Stimulated activated naive CD4-positive, alpha-beta T cell (primary cell): ENCODE data around the gene AQP2.
"Not testable (repeated sequence)": the region's sequence is repeated elsewhere in the genome, so short reads cannot be mapped to it uniquely, and the experiment has no call there.

Source experiments
- DNase-seq, 6 experiments: peaks; one replicate each; lab custom pipeline; 2025; lab: John Stamatoyannopoulos, UW

AQP2 gene

DNA sequence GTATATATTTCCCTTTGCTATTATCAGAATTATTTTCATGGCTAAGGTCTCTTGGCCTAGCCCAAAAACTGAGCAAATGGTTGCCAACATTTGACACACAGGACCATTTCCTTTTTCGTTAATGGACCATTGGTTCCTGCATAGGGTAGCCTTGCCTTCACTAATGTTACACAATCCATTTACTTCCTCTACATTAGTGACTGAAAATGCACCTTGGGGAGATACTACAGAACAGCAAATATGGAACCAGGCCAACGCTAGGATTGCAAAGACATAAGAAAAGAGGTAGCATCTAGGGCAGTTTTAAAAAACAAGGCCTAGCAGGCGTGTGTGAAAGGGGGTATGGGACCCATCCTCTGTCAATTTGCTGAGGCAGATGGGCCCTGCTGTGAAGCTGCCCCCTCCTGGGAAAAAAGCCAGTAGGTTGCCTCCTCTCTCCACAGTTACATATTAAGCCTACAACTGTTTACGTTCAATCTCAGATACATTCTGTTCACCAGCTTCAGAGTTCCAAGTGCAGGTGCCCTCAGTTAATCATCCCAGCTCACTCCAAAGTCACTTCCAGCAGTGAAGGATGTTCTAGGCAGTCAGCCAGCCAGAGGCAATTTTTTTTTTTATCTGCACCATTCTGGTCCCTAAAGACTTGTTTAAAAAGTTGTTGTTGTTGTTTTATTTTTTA, 37.2 kb downstream of the AQP2 start:
- no peak for DNase-seq

- DNase-seq, result not testable (repeated sequence)
Measured at GRCh38 chr12:49989400-49989799, 38.9 kb downstream of the AQP2 start.

- no peak for DNase-seq
Measured at GRCh38 chr12:49990273-49990672, 39.7 kb downstream of the AQP2 start.

- no peak for DNase-seq
Measured at GRCh38 chr12:49998453-49998852, 47.9 kb downstream of the AQP2 start.

GRCh38 chr12:50003595-50003994, 53.1 kb downstream of the AQP2 start:
- no peak for DNase-seq

DNA sequence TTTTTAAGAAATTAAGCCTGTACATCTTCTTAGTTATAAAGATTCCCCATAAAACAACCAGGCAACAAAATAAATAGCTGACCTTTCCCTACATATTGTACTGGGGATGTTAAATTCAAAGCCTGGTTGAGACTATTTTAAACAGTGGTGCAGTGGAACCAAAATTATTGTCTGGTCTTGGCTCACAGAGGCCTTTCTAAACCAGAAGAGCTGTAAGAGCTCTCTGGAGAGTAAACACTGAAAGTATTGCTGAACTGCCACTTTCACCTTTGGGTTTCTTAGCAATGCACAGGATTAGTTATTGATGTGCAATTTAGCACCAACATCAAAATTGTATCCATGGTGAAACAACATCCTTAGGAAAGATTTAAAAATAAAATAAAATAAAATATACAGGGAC, 54.2 kb downstream of the AQP2 start:
- DNase-seq, result no peak

DNA sequence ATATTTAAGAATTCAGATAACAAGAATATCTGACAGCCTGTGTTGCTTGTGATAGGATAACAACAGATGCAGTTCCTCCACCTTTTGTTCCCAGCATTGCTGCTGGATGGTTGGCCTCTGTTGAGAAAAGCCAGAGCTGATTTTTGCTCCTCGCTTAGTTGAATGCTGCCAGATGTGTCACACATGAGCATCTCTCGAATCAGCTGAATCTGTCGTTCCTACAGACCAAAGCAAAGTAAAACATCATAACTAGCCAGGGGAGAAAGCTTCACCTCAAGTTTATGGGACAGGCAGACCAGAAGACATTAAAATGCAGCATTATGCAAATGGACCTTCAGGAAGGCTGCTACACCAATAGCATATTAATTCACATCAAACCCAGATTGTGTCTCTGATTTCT, 54.6 kb downstream of the AQP2 start:
- DNase-seq, result no peak

- no peak for DNase-seq
Measured at GRCh38 chr12:50006280-50006679, 55.7 kb downstream of the AQP2 start.

- no peak for DNase-seq
Measured at GRCh38 chr12:50006754-50007442, 56.4 kb downstream of the AQP2 start.
